Non-pigmented ciliary epithelial cell (primary cell): ENCODE measurements around the gene JAML.

Source experiments
- DNase-seq: peaks from one replicate; pipeline ENCODE4 v3.0.0-alpha.2; 2010; ENCODE audit warnings: low read depth

The JAML gene

GRCh38 chr11:118224511-118225188, at the start of gene JAML:
Gene JAML (minus strand): TSS chr11:118225011. CDS start chr11:118214866, 10,145 bp downstream.
- no peak for DNase-seq

GRCh38 chr11:118274186-118274585, 49.4 kb upstream of the JAML start:
- DNase-seq = no peak

- DNase-seq = no peak
Observed at GRCh38 chr11:118272001-118272400, 47.2 kb upstream of the JAML start.

GRCh38 chr11:118267486-118267885, 42.7 kb upstream of the JAML start:
- DNase-seq = no peak

GRCh38 chr11:118265954-118266353, 41.1 kb upstream of the JAML start:
- no peak for DNase-seq

- no peak for DNase-seq
Observed at GRCh38 chr11:118264569-118265465, 40.0 kb upstream of the JAML start.

- no peak for DNase-seq
Observed at GRCh38 chr11:118263695-118264568, 39.1 kb upstream of the JAML start, which contains the start of gene MPZL2. Gene MPZL2 (minus strand): TSS chr11:118264297. CDS start chr11:118264153, 144 bp downstream.

- DNase-seq = no peak
Observed at GRCh38 chr11:118263112-118263511, 38.3 kb upstream of the JAML start.

GRCh38 chr11:118260353-118260752, 35.5 kb upstream of the JAML start:
- DNase-seq = no peak

GRCh38 chr11:118259138-118259537, 34.3 kb upstream of the JAML start:
- DNase-seq = no peak

- no peak for DNase-seq
Observed at GRCh38 chr11:118258410-118258809, 33.6 kb upstream of the JAML start.

GRCh38 chr11:118252688-118253087, 27.9 kb upstream of the JAML start:
- DNase-seq = no peak

- DNase-seq = no peak
Observed at GRCh38 chr11:118251858-118252652, 27.2 kb upstream of the JAML start, which contains the start of gene MPZL3. Gene MPZL3 (minus strand): TSS chr11:118252365. CDS start chr11:118252294, 71 bp downstream.

- DNase-seq = no peak
Observed at GRCh38 chr11:118247041-118247440, 22.2 kb upstream of the JAML start.

- no peak for DNase-seq
Observed at GRCh38 chr11:118245936-118246562, 21.2 kb upstream of the JAML start.

GRCh38 chr11:118243993-118244762, 19.4 kb upstream of the JAML start:
- DNase-seq = no peak

- no peak for DNase-seq
Observed at GRCh38 chr11:118243161-118243560, 18.4 kb upstream of the JAML start.

GRCh38 chr11:118241764-118242098, 16.9 kb upstream of the JAML start:
- DNase-seq = no peak

GRCh38 chr11:118240999-118241763, 16.4 kb upstream of the JAML start:
- DNase-seq = no peak
